SU-DHL-6 (cell line): ENCODE results near the gene ANAPC2.

ENCODE experiments used
- EZH2phosphoT487 ChIP-seq: fragments of 200-600 bp; sonication (generic), shearing (Covaris generic); conservative IDR thresholded peaks from 2 replicates; pipeline ENCODE4 v1.6.1; 2018; ENCODE audit warnings: mild to moderate bottlenecking, antibody characterized with exemption, low read length, moderate library complexity, mixed read lengths
- TF ChIP-seq, protein P1 (sequence below): fragments of 200-600 bp; sonication (generic); IDR thresholded peaks from one replicate; pipeline ENCODE4 v1.5.1; 2017; ENCODE audit warnings: antibody characterized with exemption, mild to moderate bottlenecking, low read length, moderate library complexity; ENCODE audit not compliant: insufficient read depth, poor library complexity, severe bottlenecking

DNA sequence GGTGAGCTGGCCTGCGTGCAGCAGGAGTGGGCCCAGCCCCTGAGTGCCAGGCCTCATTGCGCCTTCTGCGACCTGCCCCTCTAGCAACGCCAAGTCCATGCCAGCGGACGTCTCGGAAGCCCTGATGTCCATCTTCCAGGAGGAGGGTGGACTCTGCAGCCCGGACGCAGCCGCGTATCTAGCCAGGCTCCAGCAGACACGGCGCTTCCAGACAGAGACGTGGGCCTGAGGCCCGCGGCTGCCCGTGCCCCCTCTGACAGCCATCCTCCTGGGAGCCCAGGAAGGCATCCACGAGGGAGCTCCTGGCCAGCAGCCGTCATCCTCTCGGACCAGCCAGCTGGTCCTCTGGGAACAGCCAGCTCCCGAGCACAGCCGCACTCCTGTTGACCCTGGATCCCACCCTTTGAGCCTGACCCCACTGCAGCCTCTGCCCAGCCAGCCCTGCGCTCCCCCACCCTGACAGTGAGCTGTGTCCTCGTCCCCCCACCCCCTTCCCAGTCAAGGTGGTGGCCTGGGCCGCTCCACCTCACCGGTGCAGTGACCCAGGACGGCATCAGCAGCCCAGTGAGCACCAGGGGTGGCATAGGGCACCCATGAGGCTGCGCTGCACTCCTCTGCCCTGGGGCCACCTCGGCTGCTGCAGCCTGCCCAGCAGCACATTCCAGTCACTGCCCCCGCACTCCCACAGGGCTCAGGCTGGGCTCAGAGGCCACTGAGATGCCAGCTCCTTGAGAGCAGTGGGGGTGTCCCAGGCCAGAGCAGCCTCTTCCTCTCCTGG is 28.0 kb upstream of the ANAPC2 start:
- TF ChIP-seq, protein P1, sequence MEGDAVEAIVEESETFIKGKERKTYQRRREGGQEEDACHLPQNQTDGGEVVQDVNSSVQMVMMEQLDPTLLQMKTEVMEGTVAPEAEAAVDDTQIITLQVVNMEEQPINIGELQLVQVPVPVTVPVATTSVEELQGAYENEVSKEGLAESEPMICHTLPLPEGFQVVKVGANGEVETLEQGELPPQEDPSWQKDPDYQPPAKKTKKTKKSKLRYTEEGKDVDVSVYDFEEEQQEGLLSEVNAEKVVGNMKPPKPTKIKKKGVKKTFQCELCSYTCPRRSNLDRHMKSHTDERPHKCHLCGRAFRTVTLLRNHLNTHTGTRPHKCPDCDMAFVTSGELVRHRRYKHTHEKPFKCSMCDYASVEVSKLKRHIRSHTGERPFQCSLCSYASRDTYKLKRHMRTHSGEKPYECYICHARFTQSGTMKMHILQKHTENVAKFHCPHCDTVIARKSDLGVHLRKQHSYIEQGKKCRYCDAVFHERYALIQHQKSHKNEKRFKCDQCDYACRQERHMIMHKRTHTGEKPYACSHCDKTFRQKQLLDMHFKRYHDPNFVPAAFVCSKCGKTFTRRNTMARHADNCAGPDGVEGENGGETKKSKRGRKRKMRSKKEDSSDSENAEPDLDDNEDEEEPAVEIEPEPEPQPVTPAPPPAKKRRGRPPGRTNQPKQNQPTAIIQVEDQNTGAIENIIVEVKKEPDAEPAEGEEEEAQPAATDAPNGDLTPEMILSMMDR = no peak
- no peak for TF ChIP-seq EZH2phosphoT487
